Activated T-helper 9 cell treated with anti-CD3 and anti-CD28 coated beads, Interleukin-2, amount 50 U/mL, for 16 hours (primary cell): ENCODE data around the gene ATRX.
"Not testable (repeated sequence)": the region's sequence is repeated elsewhere in the genome, so short reads cannot be mapped to it uniquely, and the experiment has no call there.

Source experiments
- DNase-seq: peaks from one replicate; pipeline ENCODE4 v3.0.0-alpha.2; 2020; ENCODE audit warnings: low read depth

The ATRX gene

DNA sequence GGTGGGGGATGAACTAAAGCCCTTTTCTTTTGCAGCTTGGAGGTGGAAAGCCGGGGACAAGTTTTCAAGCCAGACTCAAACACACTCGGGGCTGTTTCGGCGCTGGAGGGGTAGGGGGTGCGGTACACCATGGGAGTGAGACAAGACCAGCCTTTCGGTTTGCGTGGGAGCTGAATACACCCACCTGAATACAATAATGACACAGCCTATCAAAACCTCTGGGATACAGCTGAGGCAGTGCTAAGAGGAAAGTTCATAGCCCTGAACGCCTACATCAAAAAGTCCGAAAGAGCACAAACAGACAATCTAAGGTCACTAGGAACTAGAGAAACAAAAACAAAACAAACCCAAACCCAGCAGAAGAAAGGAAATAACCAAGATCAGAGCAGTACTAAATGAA is 163.3 kb downstream of the ATRX start:
- DNase-seq = no peak

- DNase-seq = no peak
Observed at GRCh38 chrX:77622233-77622632, 163.8 kb downstream of the ATRX start.

GRCh38 chrX:77621453-77621852 is 164.6 kb downstream of the ATRX start:
- not testable (repeated sequence) for DNase-seq

DNA sequence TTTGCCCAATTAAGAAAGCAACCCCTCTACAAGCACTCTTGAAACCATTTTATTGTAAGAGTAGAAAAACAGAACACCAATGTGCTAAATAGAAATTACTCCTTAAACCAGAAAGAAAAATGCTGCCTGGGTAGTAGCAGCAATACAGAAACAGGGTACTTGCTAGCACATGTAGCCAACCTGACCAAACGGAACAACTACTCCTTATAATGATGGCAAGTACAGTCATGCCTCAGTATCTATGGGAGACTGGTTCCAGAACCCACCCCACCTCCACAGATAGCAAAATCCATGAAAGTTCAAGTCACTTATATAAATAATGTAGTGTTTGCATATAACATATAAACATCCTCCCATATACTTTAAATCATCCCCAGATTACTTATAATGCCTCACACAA is 168.8 kb downstream of the ATRX start:
- no peak for DNase-seq

DNA sequence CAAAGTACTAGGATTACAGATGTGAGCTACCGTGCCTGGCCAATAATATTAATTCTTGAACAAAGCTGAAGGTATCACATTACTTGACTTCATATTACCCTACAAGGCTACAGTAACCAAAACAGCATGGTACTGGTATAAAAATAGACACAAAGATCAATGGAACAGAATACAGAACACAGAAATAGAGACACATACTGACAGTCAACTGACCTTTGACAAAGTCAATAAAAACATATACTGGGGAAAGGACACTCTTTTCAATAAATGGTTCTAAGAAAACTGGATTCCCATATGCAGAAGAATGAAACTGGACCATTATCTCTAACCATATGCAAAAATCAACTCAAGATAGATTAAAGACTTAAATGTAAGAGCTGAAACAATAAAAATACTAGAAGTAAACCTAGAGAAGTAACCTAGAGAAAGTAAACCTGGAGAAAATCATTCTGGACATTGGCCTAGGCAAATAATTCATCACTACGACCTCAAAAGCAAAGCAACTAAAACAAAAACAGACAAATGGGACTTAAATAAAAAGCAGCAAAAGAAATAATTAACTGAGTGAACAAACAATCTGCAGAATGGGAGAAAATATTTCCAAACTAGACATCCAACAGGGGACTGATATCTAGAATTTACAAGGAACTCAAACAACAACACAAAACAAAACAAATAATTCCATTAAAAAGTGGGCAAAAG is 182.2 kb downstream of the ATRX start:
- no peak for DNase-seq

GRCh38 chrX:77597511-77597910 is 188.5 kb downstream of the ATRX start:
- DNase-seq = no peak

DNA sequence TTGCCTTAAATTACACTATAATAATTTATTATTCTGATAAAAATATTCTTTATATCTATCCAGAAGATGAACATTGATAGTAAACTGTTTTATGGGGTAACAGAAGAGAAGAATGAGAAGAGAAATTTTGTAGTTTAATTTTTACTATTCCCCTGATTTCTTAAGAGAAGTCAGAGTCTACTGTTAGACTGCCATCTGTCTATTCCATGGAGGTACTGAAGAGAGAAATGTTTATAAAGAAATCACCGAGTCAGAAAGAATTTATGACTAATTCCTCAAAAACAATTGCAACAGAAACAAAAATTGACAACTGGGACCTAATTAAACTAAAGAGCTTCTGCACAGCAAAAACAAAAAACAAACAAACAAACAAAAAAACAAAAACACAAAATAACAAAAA is 188.9 kb downstream of the ATRX start:
- no peak for DNase-seq

GRCh38 chrX:77595848-77596247 is 190.2 kb downstream of the ATRX start:
- no peak for DNase-seq

GRCh38 chrX:77572322-77572721 is 213.7 kb downstream of the ATRX start:
- DNase-seq = no peak

GRCh38 chrX:77565278-77565677 is 220.7 kb downstream of the ATRX start:
- no peak for DNase-seq

GRCh38 chrX:77564823-77565222 is 221.2 kb downstream of the ATRX start:
- DNase-seq = no peak

DNA sequence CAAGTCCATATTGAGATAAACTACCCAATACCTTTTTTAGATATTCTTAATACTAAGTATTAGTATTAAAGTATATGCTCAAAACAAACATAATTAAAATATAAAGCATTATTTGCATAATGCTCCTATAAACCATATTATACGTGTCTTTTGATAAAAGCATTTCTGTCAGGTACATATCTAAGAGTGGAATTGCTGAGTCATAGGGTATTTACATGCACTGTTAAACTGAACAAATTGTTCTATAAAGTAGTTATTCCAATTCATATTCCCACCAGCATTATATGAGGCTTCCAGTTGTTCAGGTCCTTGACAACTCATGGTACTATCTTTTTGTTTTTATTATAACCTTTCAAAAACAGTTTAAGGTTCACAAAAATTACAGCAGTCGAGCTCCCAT is 224.6 kb downstream of the ATRX start:
- DNase-seq = no peak

DNA sequence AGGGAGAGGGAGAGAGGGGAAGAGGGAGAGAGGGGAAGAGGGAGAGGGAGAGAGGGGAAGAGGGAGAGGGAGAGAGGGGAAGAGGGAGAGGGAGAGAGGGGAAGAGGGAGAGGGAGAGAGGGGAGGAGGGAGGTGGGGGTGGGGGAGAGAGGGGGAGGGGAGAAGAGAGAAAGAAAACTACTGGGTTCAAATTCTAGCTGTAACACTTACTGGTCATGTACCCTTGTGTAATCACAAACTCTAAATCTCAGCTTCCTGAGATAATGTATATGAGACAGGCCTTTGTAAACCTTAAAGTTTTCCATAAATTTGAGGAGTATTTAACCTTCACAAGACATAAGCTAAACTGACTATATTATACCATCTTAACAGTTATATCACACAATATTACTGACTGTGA is 229.7 kb downstream of the ATRX start:
- DNase-seq = no peak

DNA sequence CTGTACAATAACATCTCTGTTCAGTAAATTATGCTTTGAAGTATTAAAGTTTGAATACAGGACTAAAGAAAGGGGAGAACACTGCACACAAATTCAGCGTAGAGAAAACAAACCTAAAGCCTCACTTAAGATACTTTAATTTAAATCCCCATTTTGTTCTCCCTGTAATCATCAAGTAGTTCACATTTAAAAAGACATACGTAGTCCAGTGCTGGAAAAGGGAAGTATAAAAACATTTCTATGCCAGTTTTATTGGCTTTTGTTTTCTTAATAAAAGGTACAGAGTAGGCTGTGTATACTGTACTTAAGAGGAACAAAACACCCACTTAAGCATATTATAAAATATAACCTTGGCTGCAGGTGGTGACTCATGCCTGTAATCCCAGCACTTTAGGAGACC is 237.3 kb downstream of the ATRX start:
- no peak for DNase-seq

DNA sequence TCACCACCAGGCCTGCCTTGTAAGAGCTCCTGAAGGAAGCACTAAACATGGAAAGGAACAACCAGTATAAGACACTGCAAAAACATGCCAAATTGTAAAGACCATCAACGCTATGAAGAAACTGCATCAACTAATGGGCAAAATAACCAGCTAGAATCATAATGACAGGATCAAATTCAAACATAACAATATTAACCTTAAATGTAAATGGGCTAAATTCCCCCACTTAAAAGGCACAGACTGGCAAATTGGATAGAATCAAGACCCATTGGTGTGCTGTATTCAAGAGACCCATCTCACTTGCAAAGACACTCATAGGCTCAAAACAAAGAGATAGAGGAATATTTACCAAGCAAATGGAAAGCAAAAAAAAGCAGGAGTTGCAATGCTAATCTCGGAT is 246.2 kb downstream of the ATRX start:
- not testable (repeated sequence) for DNase-seq

DNA sequence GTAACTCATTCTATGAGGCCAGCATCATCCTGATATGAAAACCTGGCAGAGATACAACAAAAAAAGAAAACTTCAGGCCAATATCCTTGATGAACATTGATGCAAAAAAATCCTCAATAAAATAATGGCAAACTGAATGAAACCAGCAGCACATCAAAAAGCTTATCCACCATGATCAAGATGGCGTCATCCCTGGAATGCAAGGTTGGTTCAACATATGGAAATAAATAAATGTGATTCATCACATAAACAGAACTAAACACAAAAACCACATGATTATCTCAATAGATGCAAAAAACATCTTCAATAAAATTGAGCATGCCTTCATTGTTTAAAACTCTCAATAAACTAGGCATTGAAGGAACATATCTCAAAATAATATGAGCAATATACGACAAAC is 254.8 kb downstream of the ATRX start:
- not testable (repeated sequence) for DNase-seq

- no peak for DNase-seq
Observed at GRCh38 chrX:77528034-77528433, 258.0 kb downstream of the ATRX start.

DNA sequence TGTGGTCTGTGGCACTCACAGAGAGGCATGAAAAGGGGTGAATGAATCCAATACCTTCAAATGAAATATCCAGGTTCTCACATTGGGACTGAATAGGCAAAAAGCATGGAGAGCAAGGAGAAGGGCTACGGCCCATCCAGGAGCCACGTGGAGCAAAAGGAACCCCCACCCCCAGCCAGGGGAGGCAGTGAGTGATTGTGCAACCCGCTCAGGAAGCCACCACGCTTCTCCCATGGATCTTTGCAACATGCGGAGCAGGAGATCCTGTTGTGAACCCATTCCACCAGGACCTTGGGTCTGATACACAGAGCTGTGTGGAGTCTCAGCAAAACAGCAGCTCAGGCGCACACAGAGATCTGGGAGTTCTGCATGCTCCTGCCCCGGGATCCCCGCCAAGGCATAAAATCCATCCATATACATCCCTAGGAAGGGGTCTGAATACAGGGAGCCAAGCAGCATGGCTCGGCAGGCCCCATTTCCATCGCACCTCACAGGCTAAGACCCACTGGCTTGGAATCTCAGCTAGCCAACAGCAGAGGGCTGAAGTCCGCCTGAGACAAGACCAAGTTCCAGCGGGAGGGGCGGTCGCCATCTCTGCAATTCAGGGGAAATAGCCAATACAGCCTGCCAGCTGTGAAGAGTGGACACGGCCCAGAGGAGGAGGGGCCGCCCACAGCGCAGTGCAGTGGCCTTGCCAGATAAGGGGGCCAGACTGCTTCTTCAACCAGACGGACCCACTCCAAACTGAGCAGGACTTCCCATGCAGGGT is 258.6 kb downstream of the ATRX start:
- DNase-seq = no peak

DNA sequence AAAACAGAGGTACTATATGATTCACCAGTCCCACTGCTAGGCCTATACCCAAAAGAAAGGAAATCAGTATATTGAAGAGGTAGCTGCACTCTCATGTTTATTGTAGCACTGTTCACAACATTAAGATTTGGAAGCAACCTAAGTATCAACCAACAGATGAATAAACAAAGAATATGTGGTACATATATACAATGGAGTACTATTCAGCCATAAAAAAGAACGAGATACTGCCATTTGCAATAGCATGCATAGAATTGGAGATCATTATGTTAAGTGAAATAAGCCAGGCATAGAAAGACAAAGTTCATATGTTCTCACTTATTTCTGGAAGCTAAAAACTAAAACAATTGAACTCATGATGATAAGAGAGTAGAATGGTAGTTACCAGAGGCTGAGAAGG is 266.3 kb downstream of the ATRX start:
- no peak for DNase-seq

GRCh38 chrX:77514177-77514576 is 271.8 kb downstream of the ATRX start:
- DNase-seq = no peak

DNA sequence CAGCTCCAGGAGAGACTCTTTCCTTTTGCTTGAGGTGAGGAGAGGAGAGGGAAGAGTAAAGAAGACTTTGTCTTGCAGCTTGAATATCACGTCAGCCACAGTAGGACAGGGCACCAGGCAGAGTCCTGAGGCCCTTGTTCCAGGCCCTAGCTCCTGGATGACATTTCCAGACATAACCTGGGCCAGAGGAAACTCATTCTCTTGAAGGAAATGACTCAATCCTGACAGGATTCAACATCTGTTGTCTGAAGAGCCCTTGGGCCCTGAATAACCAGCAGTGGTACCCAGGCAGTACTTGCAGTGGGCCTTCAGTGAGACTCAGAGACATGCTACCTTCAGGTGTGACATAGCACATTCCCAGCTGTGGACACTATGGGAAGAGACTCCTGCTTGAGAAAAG is 276.0 kb downstream of the ATRX start:
- DNase-seq = no peak

DNA sequence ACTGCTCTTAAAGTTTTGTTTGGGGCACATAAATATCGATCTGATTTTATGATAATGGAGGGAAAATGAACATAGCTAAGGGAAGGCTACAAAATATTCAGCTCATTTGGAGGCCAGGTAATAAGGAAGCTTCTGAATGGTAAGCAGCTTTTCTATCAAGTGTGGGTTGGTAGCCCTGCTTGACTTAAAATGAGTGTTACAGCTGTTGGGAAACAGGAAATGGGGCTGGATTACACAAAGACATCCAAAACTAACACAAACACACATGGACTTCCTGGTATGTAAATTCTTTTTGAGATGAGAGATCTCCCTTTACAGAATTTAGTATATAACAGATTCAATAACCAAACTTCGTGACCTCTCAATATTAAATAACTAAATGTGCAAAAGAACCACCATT is 280.8 kb downstream of the ATRX start:
- no peak for DNase-seq

- DNase-seq = no peak
Observed at GRCh38 chrX:77502951-77503525, 283.0 kb downstream of the ATRX start.
